ENCODE data around the gene ISCU.

ISCU gene

GRCh38 chr12:108598553-108599250 lies 36.3 kb downstream of the ISCU start:
- H3K79me2 ChIP-seq (ENCODE audit: low read length), result no peaks in the 10 kb centered on the region
- H3K36me3 ChIP-seq (replicated peaks; ENCODE audit: low read depth, low read length), result no peaks in the 10 kb centered on the region
- peaks cover 3% of the 10 kb centered on the region; the same call in 1 of the 2 replicates for H3K27me3 ChIP-seq (ENCODE audit: low read depth, low read length)
- H3K9ac ChIP-seq (ENCODE audit: low read length), result no peak overlapping the region
- H4K20me1 ChIP-seq (ENCODE audit: insufficient read depth, low read length), result no peaks in the 10 kb centered on the region
- no peak overlapping the region for H3K4me3 ChIP-seq (ENCODE audit: low read length)
- H2AFZ ChIP-seq (ENCODE audit: low read depth, low read length), result no peak overlapping the region
- no peaks in the 10 kb centered on the region for H3K9me3 ChIP-seq (ENCODE audit: insufficient read depth, low read length)
- peaks cover 12% of the 10 kb centered on the region for H3K4me1 ChIP-seq (ENCODE audit: low read length)
- TF ChIP-seq EZH2phosphoT487 (IDR thresholded peaks at IDR 0.05; ENCODE audit: low read depth) (no peak), CTCF (IDR thresholded peaks at IDR 0.05; ENCODE audit: low read depth, low read length) (no peak)
- peak overlapping the region; percentile 49; the same call in 1 of the 2 replicates for H3K4me2 ChIP-seq (ENCODE audit: low read length)
- H3K27ac ChIP-seq (ENCODE audit: low read length), result no peak overlapping the region

DNA sequence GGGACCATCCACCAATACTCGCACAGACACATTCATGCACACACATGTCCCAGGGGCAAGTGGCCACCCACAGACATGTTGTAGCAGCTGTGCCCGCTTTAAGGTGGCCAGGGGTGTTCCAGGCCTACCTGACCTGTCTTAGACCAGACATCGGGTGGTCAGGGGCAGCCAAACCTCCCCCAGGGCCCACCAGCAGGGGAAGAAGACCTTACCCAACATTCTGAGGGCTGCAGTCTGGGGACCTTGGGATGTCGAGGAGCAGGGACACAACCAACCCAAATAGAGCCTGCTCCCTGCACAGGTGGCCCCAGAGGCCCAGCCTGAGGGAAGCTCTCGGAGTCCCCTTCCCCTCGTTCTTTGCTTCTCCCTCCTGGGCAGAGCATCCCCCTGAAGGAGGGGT lies 37.1 kb downstream of the ISCU start:
- no peaks in the 10 kb centered on the region for H3K79me2 ChIP-seq (ENCODE audit: low read length)
- H3K36me3 ChIP-seq (replicated peaks; ENCODE audit: low read depth, low read length), result no peaks in the 10 kb centered on the region
- TF ChIP-seq EZH2phosphoT487 (IDR thresholded peaks at IDR 0.05; ENCODE audit: low read depth) (no peak), CTCF (IDR thresholded peaks at IDR 0.05; ENCODE audit: low read depth, low read length) (no peak)
- H3K4me3 ChIP-seq (ENCODE audit: low read length), result no peak overlapping the region
- no peak overlapping the region for H3K4me2 ChIP-seq (ENCODE audit: low read length)
- H3K27ac ChIP-seq (ENCODE audit: low read length), result no peak overlapping the region
- no peak overlapping the region for H3K9ac ChIP-seq (ENCODE audit: low read length)
- peaks cover 12% of the 10 kb centered on the region for H3K4me1 ChIP-seq (ENCODE audit: low read length)
- no peak overlapping the region for H2AFZ ChIP-seq (ENCODE audit: low read depth, low read length)
- H4K20me1 ChIP-seq (ENCODE audit: insufficient read depth, low read length), result no peaks in the 10 kb centered on the region
- peaks cover 8% of the 10 kb centered on the region; the same call in 1 of the 2 replicates for H3K27me3 ChIP-seq (ENCODE audit: low read depth, low read length)
- H3K9me3 ChIP-seq (ENCODE audit: insufficient read depth, low read length), result no peaks in the 10 kb centered on the region

DNA sequence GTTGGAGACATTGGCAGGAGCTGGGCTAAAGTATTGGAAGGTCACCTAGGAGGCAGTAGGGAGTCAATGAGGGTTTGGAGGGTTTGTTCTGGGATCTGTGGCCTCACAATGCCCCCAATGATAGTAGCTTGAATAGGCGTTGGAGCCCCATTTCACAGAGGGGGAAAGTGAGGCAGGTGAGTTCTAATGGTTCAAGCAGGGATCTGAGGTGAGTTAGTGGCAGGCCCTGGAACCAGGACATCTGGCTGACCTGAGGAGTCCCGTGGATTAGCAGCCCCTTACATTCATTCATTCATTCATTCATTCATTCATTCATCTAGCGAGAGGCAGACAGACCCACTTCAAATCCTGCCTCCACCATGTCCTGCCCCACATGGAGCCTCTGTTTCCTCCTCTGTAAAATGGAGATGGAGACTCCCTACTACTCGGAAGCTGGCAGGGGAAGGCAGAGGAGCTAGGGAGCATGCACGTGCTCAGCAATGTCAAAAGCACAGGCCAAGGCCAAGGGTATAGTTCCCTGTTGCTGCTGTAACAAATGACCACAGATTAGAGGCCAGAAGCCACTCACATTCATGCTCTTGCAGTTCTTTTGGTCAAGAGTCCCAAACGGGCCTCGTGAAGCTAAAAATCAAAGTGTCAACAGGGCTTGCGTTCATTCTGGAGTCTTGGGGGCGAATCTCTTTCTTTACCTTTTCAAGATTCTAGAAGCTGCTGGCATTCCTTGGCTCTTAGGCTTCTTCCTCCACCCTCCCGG lies 37.7 kb downstream of the ISCU start:
- TF ChIP-seq CTCF (IDR thresholded peaks at IDR 0.05; ENCODE audit: low read depth, low read length) (no peak), EZH2phosphoT487 (IDR thresholded peaks at IDR 0.05; ENCODE audit: low read depth) (no peak)
- Histone ChIP-seq H3K4me2 (ENCODE audit: low read length) (no peak overlapping the region), H4K20me1 (ENCODE audit: insufficient read depth, low read length) (no peaks in the 10 kb centered on the region), H3K36me3 (replicated peaks; ENCODE audit: low read depth, low read length) (no peaks in the 10 kb centered on the region), H3K4me1 (ENCODE audit: low read length) (peaks cover 12% of the 10 kb centered on the region), H3K9ac (ENCODE audit: low read length) (no peak overlapping the region), H3K4me3 (ENCODE audit: low read length) (no peak overlapping the region), H3K27me3 (ENCODE audit: low read depth, low read length) (peaks cover 14% of the 10 kb centered on the region), H3K27ac (ENCODE audit: low read length) (no peak overlapping the region), H3K9me3 (ENCODE audit: insufficient read depth, low read length) (no peaks in the 10 kb centered on the region), H3K79me2 (ENCODE audit: low read length) (no peaks in the 10 kb centered on the region), H2AFZ (ENCODE audit: low read depth, low read length) (no peak overlapping the region)

GRCh38 chr12:108600702-108601007 lies 38.3 kb downstream of the ISCU start:
- Histone ChIP-seq H3K27ac (ENCODE audit: low read length) (no peak overlapping the region), H3K9me3 (ENCODE audit: insufficient read depth, low read length) (no peaks in the 10 kb centered on the region), H3K4me3 (ENCODE audit: low read length) (no peak overlapping the region), H3K36me3 (replicated peaks; ENCODE audit: low read depth, low read length) (no peaks in the 10 kb centered on the region), H3K79me2 (ENCODE audit: low read length) (no peaks in the 10 kb centered on the region), H3K4me2 (ENCODE audit: low read length) (no peak overlapping the region), H3K27me3 (ENCODE audit: low read depth, low read length) (peaks cover 15% of the 10 kb centered on the region), H3K9ac (ENCODE audit: low read length) (no peak overlapping the region), H2AFZ (ENCODE audit: low read depth, low read length) (no peak overlapping the region), H3K4me1 (ENCODE audit: low read length) (peaks cover 12% of the 10 kb centered on the region), H4K20me1 (ENCODE audit: insufficient read depth, low read length) (no peaks in the 10 kb centered on the region)
- TF ChIP-seq EZH2phosphoT487 (IDR thresholded peaks at IDR 0.05; ENCODE audit: low read depth) (no peak), CTCF (IDR thresholded peaks at IDR 0.05; ENCODE audit: low read depth, low read length) (no peak)

All from OCI-LY3 (cell line).